A549 treated with GW870086 at 1 μM for 4 hours (cell line): ENCODE data around the gene NR3C1. TPM values are rescaled to one million over a fixed set of nuclear protein-coding genes. Genes with fewer than 3 reads are reported as not detected.

Source experiments
- total RNA-seq: library from RNA; stranded (reverse); fragments of 200-300 nt; extraction: Qiagen RNA extraction; gene quantifications from 5 replicates; pipeline ENCODE4 v1.2.3, GENCODE V29; 2022; ENCODE audit warnings: low read depth

The NR3C1 gene
- 23.9 to 34.8 TPM (median 30.8 TPM) in 5 replicates for total RNA-seq

GRCh38 chr5:143403593-143404415, at the start of gene NR3C1:
Gene NR3C1, minus strand, starts transcription at chr5:143403686. Its CDS starts 2,847 bp downstream, at chr5:143400839.

